ENCODE results near the gene NEK6.
A peak's percentile ranks its signal among the peaks of the same experiment; 100 is the strongest.

The NEK6 gene

DNA sequence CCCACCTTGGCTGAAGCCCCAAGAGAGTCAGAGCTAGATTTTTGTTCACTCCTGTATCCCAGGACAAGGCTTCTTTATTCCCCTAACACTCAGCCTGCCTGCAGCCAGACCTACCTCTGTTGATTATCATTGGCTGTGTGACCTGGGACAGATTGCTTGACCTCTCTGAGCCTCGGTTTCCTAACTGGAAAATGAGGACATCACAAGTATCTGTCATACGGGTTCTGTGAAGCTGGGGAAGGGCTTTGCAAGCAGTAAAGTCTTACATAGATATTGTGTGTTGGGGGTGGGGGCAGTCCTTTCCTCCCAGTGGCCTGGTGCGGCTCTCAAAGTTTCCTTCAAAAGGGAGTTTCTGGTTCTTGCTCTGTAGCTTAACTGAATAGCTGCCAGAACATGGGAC lies 2.5 kb upstream of the NEK6 start:
- no peak overlapping the region for H3K4me3 ChIP-seq (ENCODE audit: low read length)
- TF ChIP-seq CTCF (conservative IDR thresholded peaks at IDR 0.05; ENCODE audit: low read depth, low read length): no peak
- no peak for DNase-seq (ENCODE audit: low read depth)

GRCh38 chr9:124256517-124257069 lies 1.2 kb upstream of the NEK6 start:
- no peak overlapping the region for H3K4me3 ChIP-seq (ENCODE audit: low read length)
- no peak for DNase-seq (ENCODE audit: low read depth)
- no peak for TF ChIP-seq CTCF (conservative IDR thresholded peaks at IDR 0.05; ENCODE audit: low read depth, low read length)

DNA sequence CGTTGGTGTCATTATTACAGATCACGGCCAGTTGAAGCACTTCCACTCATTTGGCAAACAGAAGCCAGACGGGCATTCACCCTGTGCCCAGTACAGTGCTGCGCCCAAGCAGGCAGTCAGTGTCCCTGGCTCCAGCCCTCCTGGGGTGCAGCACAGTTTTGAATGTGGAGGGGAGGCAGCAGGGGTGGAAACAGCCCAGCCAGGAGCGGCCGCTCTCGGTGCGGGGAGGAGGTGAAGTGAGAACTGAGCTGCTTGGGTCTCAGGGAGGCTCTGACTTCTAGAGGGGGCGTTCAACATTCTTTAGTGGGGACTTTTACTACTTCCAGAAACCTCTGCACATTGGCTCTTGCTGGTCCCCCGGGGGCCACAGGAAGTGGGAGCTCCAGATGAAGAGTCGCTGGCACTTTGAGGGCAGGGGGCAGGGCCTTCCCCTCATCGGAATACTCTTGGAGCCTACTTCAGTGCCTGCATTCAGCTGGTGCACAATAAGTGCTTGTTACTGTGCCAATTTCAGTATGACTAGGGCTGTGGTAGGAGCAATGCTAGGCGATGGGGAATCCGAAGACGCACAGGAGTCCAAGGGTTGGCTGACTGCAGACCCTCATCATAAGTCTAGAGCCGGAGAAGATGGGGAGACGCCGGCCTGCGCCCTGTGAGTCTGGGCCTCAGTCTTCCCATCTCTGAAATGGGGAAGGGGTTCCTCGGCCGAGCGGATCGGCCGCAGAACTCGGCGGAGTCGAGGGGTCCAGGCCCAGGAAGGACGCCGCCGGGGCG lies 492 bp upstream of the NEK6 start:
- peak overlapping the region; percentile 54 for H3K4me3 ChIP-seq (ENCODE audit: low read length)
- TF ChIP-seq CTCF (conservative IDR thresholded peaks at IDR 0.05; ENCODE audit: low read depth, low read length): no peak
- no peak for DNase-seq (ENCODE audit: low read depth)

DNA sequence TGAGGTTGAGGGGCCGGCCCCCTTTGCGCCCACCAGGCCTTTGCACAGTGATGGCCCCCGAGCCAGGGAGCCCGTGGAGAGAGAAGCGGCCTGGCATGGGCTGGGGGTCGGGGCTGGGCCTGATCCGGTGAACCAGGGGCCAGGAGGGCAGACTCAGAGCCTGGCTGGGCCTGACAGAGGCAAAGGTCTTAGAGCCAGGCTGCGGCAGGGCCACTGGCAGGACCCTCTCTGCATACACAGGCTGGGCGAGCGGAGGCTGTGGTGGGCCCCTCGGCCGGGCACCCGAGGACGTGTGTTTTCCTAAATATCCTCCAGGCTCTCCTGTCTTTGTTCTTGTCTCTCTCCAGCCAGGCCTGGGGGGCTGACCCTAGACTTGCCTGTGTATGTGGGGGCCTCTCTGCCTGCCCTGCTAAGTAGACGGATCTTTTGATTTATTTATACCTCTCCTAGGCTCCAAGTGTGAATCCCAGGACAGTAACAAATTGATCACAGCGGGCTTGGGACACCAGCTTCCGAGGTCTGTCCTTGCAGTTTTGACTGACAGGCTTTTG lies 933 bp downstream of the NEK6 start:
- no peak for TF ChIP-seq CTCF (conservative IDR thresholded peaks at IDR 0.05; ENCODE audit: low read depth, low read length)
- no peak for DNase-seq (ENCODE audit: low read depth)
- H3K4me3 ChIP-seq (ENCODE audit: low read length): peak overlapping the region; percentile 87

- no peak for TF ChIP-seq CTCF (conservative IDR thresholded peaks at IDR 0.05; ENCODE audit: low read depth, low read length)
- DNase-seq (ENCODE audit: low read depth): no peak
- H3K4me3 ChIP-seq (ENCODE audit: low read length): peak overlapping the region; percentile 87
These were observed 1.5 kb downstream of the NEK6 start for GRCh38 chr9:124259158-124259808.

- H3K4me3 ChIP-seq (ENCODE audit: low read length): peak overlapping the region; percentile 47
- TF ChIP-seq CTCF (conservative IDR thresholded peaks at IDR 0.05; ENCODE audit: low read depth, low read length): no peak
- peak; percentile 77 for DNase-seq (ENCODE audit: low read depth)
These were observed 3.2 kb downstream of the NEK6 start for GRCh38 chr9:124260769-124261603.

Data from retinal pigment epithelial cell (primary cell).